Thoracic aorta (tissue), 2 donors: ENCODE data around the gene LHX6. TPM values are rescaled to one million over a fixed set of nuclear protein-coding genes. Genes with fewer than 3 reads are reported as not detected.

Source experiments
- ATAC-seq: fragments of 150-250 bp; one replicate; pipeline ENCODE4 v1.8.0; 2017; ENCODE audit warnings: low read depth; ENCODE audit not compliant: insufficient number of reproducible peaks, low FRiP score
- DNase-seq: peaks from one replicate; pipeline ENCODE4 v3.0.0-alpha.2; 2020; ENCODE audit warnings: low spot score
- H3K27ac ChIP-seq, 2 donors: fragments of 200-600 bp; sonication (generic); 1 replicate in 1 of 2; 2 replicates in 1 of 2; pipeline ENCODE4 v1.5.1; 2016; ENCODE audit warnings: mild to moderate bottlenecking in 2 of 2, moderate library complexity in 2 of 2
- H3K27me3 ChIP-seq: fragments of 200-600 bp; sonication (generic); replicated peaks from 2 replicates; pipeline ENCODE4 v1.6.0; 2016; ENCODE audit warnings: mild to moderate bottlenecking; ENCODE audit not compliant: insufficient read depth
- H3K36me3 ChIP-seq: fragments of 200-600 bp; sonication (generic); one replicate; pipeline ENCODE4 v1.5.1; 2016
- H3K4me1 ChIP-seq, 2 donors: fragments of 200-600 bp; sonication (generic); 1 replicate in 1 of 2; 2 replicates in 1 of 2; pipeline versions ENCODE4 v1.5.1 to v1.6.0; 2016; ENCODE audit warnings: low read depth in 2 of 2, mild to moderate bottlenecking in 1 of 2; ENCODE audit not compliant: control insufficient read depth in 1 of 2
- H3K4me3 ChIP-seq: fragments of 200-600 bp; sonication (generic); 2 replicates; pipeline ENCODE4 v1.5.1; 2016; ENCODE audit warnings: mild to moderate bottlenecking
- H3K9me3 ChIP-seq: fragments of 200-600 bp; sonication (generic); 2 replicates; pipeline ENCODE4 v1.5.1; 2016
- CTCF ChIP-seq: fragments of 200-600 bp; sonication (generic); IDR thresholded peaks from one replicate; pipeline ENCODE4 v1.5.1; 2019; ENCODE audit warnings: antibody characterized with exemption
- total RNA-seq, 2 donors: library from RNA; depleted of rRNA; stranded (reverse); fragments of >200 nt; gene quantifications; one replicate each; pipeline versions ENCODE4 v1.1.0 to v1.2.3, GENCODE V29; 2016

LHX6 gene
- total RNA-seq, 2 donors from 2014 or later, result 5.0 to 6.5 TPM

GRCh38 chr9:122261469-122261881 lies 32.7 kb upstream of the LHX6 start:
- ATAC-seq, result peak; percentile 53

GRCh38 chr9:122258886-122259415 lies 30.2 kb upstream of the LHX6 start:
- no peak for ATAC-seq
- Histone ChIP-seq H3K27ac (no peak overlapping the region), H3K4me1 (peaks cover 15 to 28% of the 10 kb centered on the region in 2 donors), H3K36me3 (peaks cover 9% of the 10 kb centered on the region), H3K9me3 (no peaks in the 10 kb centered on the region), H3K27me3 (no peaks in the 10 kb centered on the region), H3K4me3 (no peak overlapping the region)
- no peak for TF ChIP-seq CTCF
- DNase-seq, result no peak

More at GRCh38 chr9:122261469-122261881, 32.7 kb upstream of the LHX6 start:
- Histone ChIP-seq H3K36me3 (peaks cover 9% of the 10 kb centered on the region), H3K9me3 (no peaks in the 10 kb centered on the region), H3K27me3 (no peaks in the 10 kb centered on the region), H3K27ac (no peak overlapping the region), H3K4me3 (no peak overlapping the region), H3K4me1 (peaks cover 21 to 43% of the 10 kb centered on the region in 2 donors)
- TF ChIP-seq CTCF, result no peak
- peak; percentile 30 for DNase-seq

- H3K4me3 ChIP-seq, result no peak overlapping the region
- H3K36me3 ChIP-seq, result peaks cover 17% of the 10 kb centered on the region
- H3K4me1 ChIP-seq, result peaks cover 0 to under 1% of the 10 kb centered on the region in 2 donors
- H3K27ac ChIP-seq, result no peak overlapping the region
- no peaks in the 10 kb centered on the region for H3K27me3 ChIP-seq
- ATAC-seq (no peak), DNase-seq (no peak)
- TF ChIP-seq CTCF, result no peak
- H3K9me3 ChIP-seq, result no peaks in the 10 kb centered on the region
Measured at GRCh38 chr9:122256206-122256605, 27.4 kb upstream of the LHX6 start.

GRCh38 chr9:122254761-122255160 lies 26.0 kb upstream of the LHX6 start:
- Histone ChIP-seq H3K27me3 (no peaks in the 10 kb centered on the region), H3K9me3 (no peaks in the 10 kb centered on the region), H3K4me1 (no peaks in the 10 kb centered on the region), H3K27ac (no peak overlapping the region), H3K36me3 (peaks cover 10% of the 10 kb centered on the region), H3K4me3 (no peak overlapping the region)
- DNase-seq, result no peak
- ATAC-seq, result no peak
- TF ChIP-seq CTCF, result no peak

- H3K27me3 ChIP-seq, result no peaks in the 10 kb centered on the region
- DNase-seq (no peak), ATAC-seq (no peak)
- H3K9me3 ChIP-seq, result no peaks in the 10 kb centered on the region
- no peak overlapping the region for H3K27ac ChIP-seq
- no peaks in the 10 kb centered on the region for H3K4me1 ChIP-seq
- no peak overlapping the region for H3K4me3 ChIP-seq
- no peak for TF ChIP-seq CTCF
- H3K36me3 ChIP-seq, result peaks cover 20% of the 10 kb centered on the region
Measured at GRCh38 chr9:122252796-122253195, 24.0 kb upstream of the LHX6 start.
